HepG2 (cell line): ENCODE measurements around the gene FDPS. TPM values are rescaled to one million over a fixed set of nuclear protein-coding genes. Genes with fewer than 3 reads are reported as not detected.

Experiments used
- MNT ChIP-seq: fragments of 450-650 bp; IDR thresholded peaks from 2 replicates; pipeline ENCODE4 v1.6.1; 2016
- MXI1 ChIP-seq: IDR thresholded peaks from 3 replicates; pipeline ENCODE4 v1.6.1; 2012; ENCODE audit warnings: low read depth, low read length, inconsistent platforms, borderline replicate concordance
- POLR2A ChIP-seq, 2 experiments: IDR thresholded peaks; 2 replicates each; pipeline ENCODE4 v1.6.1; 2011; ENCODE audit warnings: low read depth in 2 of 2, low read length in 2 of 2, mild to moderate bottlenecking in 1 of 2, moderate library complexity in 1 of 2; ENCODE audit not compliant: insufficient read depth in 1 of 2
- TFDP1 ChIP-seq: IDR thresholded peaks from 2 replicates; pipeline ENCODE4 v1.6.1; 2016; ENCODE audit warnings: missing compliant biosample characterization, missing genetic modification reagents, borderline replicate concordance
- ZFP36 ChIP-seq: fragments of 150-350 bp; IDR thresholded peaks from 2 replicates; pipeline ENCODE4 v1.6.1; 2018; ENCODE audit warnings: borderline replicate concordance, low read length, low read depth; ENCODE audit not compliant: partially characterized antibody
- ZHX2 ChIP-seq, 2 experiments: sonication (generic) in 1 of 2; formaldehyde crosslinking in 1 of 2; IDR thresholded peaks; 2 replicates each; pipeline versions ENCODE4 v1.6.1 to v1.9.0; 2014 to 2022; ENCODE audit warnings: antibody characterized with exemption in 1 of 2, borderline replicate concordance in 1 of 2, inconsistent platforms in 1 of 2, low read depth in 1 of 2, missing genetic modification reagents in 1 of 2
- ZNF646 ChIP-seq: sonication (generic); formaldehyde crosslinking; IDR thresholded peaks from 2 replicates; pipeline ENCODE4 v1.9.0; 2021; ENCODE audit warnings: mild to moderate bottlenecking, missing genetic modification reagents
- ZNF687 ChIP-seq: sonication (generic); formaldehyde crosslinking; IDR thresholded peaks from 2 replicates; pipeline ENCODE4 v1.5.1; 2020; ENCODE audit warnings: mild to moderate bottlenecking, missing genetic modification reagents, moderate library complexity
- polyA plus RNA-seq, 8 experiments: library from polyadenylated mRNA; depleted of rRNA in 3 of 8; stranded (reverse) in 7 of 8; unstranded in 1 of 8; fragments of >200 nt; fragmentation: Illumina TruSeq in 4 of 8; extraction: Trizol in 4 of 8; gene quantifications; 2 replicates each; pipeline versions ENCODE4 v1.2.1 to v1.2.3, GENCODE V29; 2011 to 2016; ENCODE audit warnings: low read depth in 4 of 8, missing spikeins in 1 of 8, mixed read lengths in 1 of 8; ENCODE audit not compliant: insufficient read depth in 1 of 8
- total RNA-seq, 5 experiments: library from RNA; depleted of rRNA; stranded (reverse); fragments of >200 nt; fragmentation: Illumina TruSeq; extraction: Trizol; gene quantifications; 2 replicates each; pipeline ENCODE4 v1.2.3, GENCODE V29; 2016; ENCODE audit warnings: low read depth in 1 of 5

Gene FDPS
- total and polyA plus RNA-seq, 2 of the 13 experiments (the other 11 are each of a cell fraction or from before 2014, with no cell fraction given), result 264 to 519 TPM

GRCh38 chr1:155305881-155306391 lies 2.7 kb upstream of the FDPS start (continued):
- TF ChIP-seq ZNF646 (CRISPR knock-in tag) (no peak), MNT (peak; percentile 63; the same call in 1 of the 2 replicates), ZHX2 (IDR thresholded peaks at IDR 0.05; ENCODE audit: low read depth) (no peak), ZHX2 (CRISPR knock-in tag; IDR thresholded peaks at IDR 0.05; ENCODE audit: borderline replicate concordance) (no peak), POLR2A (IDR thresholded peaks at IDR 0.05; ENCODE audit: insufficient read depth in 1 of 2, low read depth in 2 of 2, low read length in 2 of 2) (peak in 1 of 2 experiments; percentile 43; a peak in 1 of 4 replicates), ZFP36 (no peak), TFDP1 (CRISPR knock-in tag) (0 out of 2 replicates have a peak, but pooled peaks have one; percentile 10), MXI1 (0 out of 3 replicates have a peak, but pooled peaks have one; percentile 23), ZNF687 (CRISPR knock-in tag) (peak; percentile 88)
- TF ChIP-seq, all 625 proteins: peak for 26
